Testis (tissue), 3 donors: Measurements from ENCODE around the gene NCOR1. TPM values are rescaled to one million over a fixed set of nuclear protein-coding genes. Genes with fewer than 3 reads are reported as not detected.

ENCODE experiments used
- DNase-seq: peaks from one replicate; pipeline ENCODE4 v3.0.0-alpha.2; 2019
- H3K27ac ChIP-seq, 2 donors: fragments of 200-600 bp; sonication (generic); one replicate each; pipeline ENCODE4 v1.5.1; 2019
- H3K27me3 ChIP-seq: fragments of 200-600 bp; sonication (generic); one replicate; pipeline ENCODE4 v1.5.1; 2019
- H3K36me3 ChIP-seq: fragments of 200-600 bp; sonication (generic); one replicate; pipeline ENCODE4 v1.5.1; 2017; ENCODE audit warnings: low read depth; ENCODE audit errors: missing control alignments
- H3K4me1 ChIP-seq: fragments of 200-600 bp; sonication (generic); one replicate; pipeline ENCODE4 v1.5.1; 2019
- H3K4me3 ChIP-seq, 2 donors: fragments of 200-600 bp; sonication (generic); one replicate each; pipeline ENCODE4 v1.5.1; 2017 to 2019
- H3K9me3 ChIP-seq: fragments of 200-600 bp; sonication (generic); one replicate; pipeline ENCODE4 v1.5.1; 2017
- POLR2A ChIP-seq: fragments of 450-650 bp; IDR thresholded peaks from one replicate; pipeline ENCODE4 v1.6.1; 2017; ENCODE audit warnings: antibody characterized with exemption, mild to moderate bottlenecking, moderate library complexity
- WGBS, 2 donors: methylation state at CpG; one replicate each; pipeline ENCODE4 v1.1.5; 2018; 5-methylcytosine and 5-hydroxymethylcytosine counted together
- intact Hi-C: fragments of 100-400 bp; cut with DNase I; formaldehyde crosslinking; loops from one replicate; pipeline ENCODE4 v1.15.1; 2023; ENCODE audit warnings: low total_unique reads
- polyA plus RNA-seq: library from polyadenylated mRNA; stranded (reverse); fragments of 350-450 nt; fragmentation: Illumina TruSeq; extraction: RNeasy Lipid Tissue Mini Kit (QIAGEN cat#74804); gene quantifications from one replicate; pipeline ENCODE4 v1.2.3, GENCODE V29; 2014; ENCODE audit warnings: low read depth, low replicate concordance; ENCODE audit not compliant: insufficient read depth
- total RNA-seq, 2 donors: library from RNA; depleted of rRNA; stranded (reverse); fragments of >200 nt; gene quantifications; one replicate each; pipeline ENCODE4 v1.2.3, GENCODE V29; 2016
- TF ChIP-seq, protein P1 (sequence below), 3 experiments: fragments of 450-650 bp in 2 of 3; fragments of 200-600 bp in 1 of 3; sonication (generic) in 1 of 3; IDR thresholded peaks; one replicate each; pipeline ENCODE4 v1.5.1; 2016 to 2019; ENCODE audit warnings: antibody characterized with exemption in 3 of 3, mild to moderate bottlenecking in 2 of 3, moderate library complexity in 1 of 3

Gene NCOR1
- total and polyA plus RNA-seq, 3 donors from 2014 or later, result 88.6 to 281 (median 270) TPM

DNA sequence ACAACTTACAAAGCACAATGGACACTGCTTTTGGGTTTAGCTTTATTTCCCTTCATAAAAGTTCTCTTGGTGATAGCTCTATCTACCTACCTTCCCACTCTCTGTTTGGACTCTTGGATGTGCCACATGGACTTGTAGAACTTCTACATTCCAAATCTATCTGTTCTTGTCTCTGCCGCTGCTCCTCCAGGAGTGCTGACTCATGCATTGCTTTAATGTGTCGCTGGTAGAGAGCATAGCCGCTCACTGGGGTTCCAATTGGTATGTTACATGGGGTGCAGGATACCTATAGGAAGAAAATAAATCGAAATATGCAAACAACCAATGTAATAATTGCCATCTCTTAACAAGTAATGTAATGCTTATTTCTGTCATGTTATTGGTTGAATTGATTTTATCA lies 123.6 kb downstream of the NCOR1 start:
- Histone ChIP-seq H3K27me3 (no peaks in the 10 kb centered on the region), H3K36me3 (no peaks in the 10 kb centered on the region), H3K27ac (no peak overlapping the region), H3K4me1 (no peaks in the 10 kb centered on the region), H3K4me3 (no peak overlapping the region), H3K9me3 (no peaks in the 10 kb centered on the region)
- WGBS, 2 donors, result 93 to 95% methylated on average over 4 of the region's 4 CpGs
- TF ChIP-seq POLR2A, result no peak
- TF ChIP-seq, protein P1, sequence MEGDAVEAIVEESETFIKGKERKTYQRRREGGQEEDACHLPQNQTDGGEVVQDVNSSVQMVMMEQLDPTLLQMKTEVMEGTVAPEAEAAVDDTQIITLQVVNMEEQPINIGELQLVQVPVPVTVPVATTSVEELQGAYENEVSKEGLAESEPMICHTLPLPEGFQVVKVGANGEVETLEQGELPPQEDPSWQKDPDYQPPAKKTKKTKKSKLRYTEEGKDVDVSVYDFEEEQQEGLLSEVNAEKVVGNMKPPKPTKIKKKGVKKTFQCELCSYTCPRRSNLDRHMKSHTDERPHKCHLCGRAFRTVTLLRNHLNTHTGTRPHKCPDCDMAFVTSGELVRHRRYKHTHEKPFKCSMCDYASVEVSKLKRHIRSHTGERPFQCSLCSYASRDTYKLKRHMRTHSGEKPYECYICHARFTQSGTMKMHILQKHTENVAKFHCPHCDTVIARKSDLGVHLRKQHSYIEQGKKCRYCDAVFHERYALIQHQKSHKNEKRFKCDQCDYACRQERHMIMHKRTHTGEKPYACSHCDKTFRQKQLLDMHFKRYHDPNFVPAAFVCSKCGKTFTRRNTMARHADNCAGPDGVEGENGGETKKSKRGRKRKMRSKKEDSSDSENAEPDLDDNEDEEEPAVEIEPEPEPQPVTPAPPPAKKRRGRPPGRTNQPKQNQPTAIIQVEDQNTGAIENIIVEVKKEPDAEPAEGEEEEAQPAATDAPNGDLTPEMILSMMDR (IDR thresholded peaks at IDR 0.05), result no peak
- DNase-seq, result no peak
- intact Hi-C loops, result no loop called here

DNA sequence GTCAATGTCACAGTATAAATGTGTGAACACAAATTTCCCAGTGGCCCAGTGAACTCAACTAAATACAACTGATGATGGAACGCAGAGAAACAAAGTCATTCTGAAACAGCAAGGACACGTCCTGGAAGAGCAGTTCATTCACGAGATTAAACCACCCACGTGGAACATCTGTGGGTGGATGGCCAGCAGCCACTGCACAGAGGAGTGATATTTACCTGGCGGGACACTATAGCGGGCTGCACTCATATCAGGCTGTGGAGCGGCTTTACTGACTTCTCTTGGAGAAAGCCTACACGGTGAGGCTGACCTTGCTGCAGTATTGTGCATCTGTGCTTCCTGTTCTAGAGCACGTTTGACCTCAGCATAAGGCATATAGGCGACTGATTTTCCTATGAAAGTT lies 128.4 kb downstream of the NCOR1 start:
- Histone ChIP-seq H3K27ac (peak overlapping the region in 1 of 2 donors; percentile 20), H3K27me3 (no peaks in the 10 kb centered on the region), H3K4me1 (no peaks in the 10 kb centered on the region), H3K4me3 (no peak overlapping the region), H3K36me3 (no peaks in the 10 kb centered on the region), H3K9me3 (no peaks in the 10 kb centered on the region)
- no peak for DNase-seq
- TF ChIP-seq, protein P1 (IDR thresholded peaks at IDR 0.05), result no peak
- no peak for TF ChIP-seq POLR2A
- intact Hi-C loops, result no loop called here
- 77 to 81% methylated on average over 10 of the region's 10 CpGs for WGBS, 2 donors

DNA sequence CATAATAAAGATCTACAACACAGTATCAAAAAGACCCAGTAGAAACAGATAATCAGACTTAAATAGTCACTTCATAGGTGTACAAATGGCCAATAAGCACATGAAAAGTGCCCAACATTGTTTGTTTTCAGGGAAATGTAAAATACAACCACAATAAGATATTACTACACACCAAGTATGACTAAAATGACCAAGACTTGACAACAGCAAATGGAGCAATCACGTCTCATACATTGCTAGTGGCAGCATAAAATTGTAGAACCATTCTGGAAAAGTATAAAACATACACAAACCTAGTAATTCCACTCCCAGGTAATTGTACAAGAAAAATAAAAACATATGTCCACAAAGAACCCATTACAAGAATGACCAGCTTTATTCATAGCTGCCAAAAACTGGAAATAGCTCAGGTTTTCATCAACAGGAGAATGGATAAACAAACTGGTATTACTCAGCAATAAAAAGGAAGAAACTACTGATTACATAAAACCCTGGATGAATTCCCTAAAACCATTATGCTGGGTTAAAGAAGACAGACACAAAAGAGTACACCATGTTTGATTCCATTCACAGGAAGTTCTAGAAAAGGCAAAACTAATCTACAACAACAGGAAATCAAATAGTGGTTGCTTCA lies 130.2 kb downstream of the NCOR1 start:
- Histone ChIP-seq H3K27me3 (no peaks in the 10 kb centered on the region), H3K36me3 (no peaks in the 10 kb centered on the region), H3K4me3 (no peak overlapping the region), H3K27ac (peak overlapping the region in 1 of 2 donors; percentile 62), H3K4me1 (no peaks in the 10 kb centered on the region), H3K9me3 (no peaks in the 10 kb centered on the region)
- no peak for DNase-seq
- TF ChIP-seq POLR2A, result no peak
- TF ChIP-seq, protein P1 (IDR thresholded peaks at IDR 0.05), result no peak
- intact Hi-C loops, result no loop called here
- WGBS, 2 donors, result 92 to 94% methylated on average over 1 of the region's 1 CpG

DNA sequence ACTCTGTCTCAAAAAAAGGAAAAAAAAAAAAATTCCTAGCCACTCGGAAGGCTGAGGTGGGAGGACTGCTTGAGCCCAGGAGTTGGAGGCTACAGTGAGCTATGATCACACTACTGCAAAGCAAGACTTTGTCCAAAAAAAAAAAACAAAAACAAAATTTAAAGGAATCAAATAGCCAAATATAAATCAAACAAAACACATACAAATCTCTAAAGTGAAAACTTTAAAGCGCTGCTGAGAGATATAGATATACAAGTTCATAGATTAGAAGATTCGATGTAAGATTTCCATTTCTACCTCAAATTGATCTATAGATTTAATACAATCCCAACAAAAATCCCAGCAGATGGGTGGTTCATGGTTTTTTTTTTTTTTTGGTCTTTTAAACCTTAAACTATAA lies 132.1 kb downstream of the NCOR1 start:
- intact Hi-C loops, result no loop called here
- Histone ChIP-seq H3K4me1 (no peaks in the 10 kb centered on the region), H3K27me3 (no peaks in the 10 kb centered on the region), H3K9me3 (no peaks in the 10 kb centered on the region), H3K36me3 (no peaks in the 10 kb centered on the region), H3K4me3 (no peak overlapping the region), H3K27ac (no peak overlapping the region)
- 94 to 95% methylated on average over 3 of the region's 3 CpGs for WGBS, 2 donors
- TF ChIP-seq, protein P1 (IDR thresholded peaks at IDR 0.05), result no peak
- no peak for TF ChIP-seq POLR2A
- no peak for DNase-seq

DNA sequence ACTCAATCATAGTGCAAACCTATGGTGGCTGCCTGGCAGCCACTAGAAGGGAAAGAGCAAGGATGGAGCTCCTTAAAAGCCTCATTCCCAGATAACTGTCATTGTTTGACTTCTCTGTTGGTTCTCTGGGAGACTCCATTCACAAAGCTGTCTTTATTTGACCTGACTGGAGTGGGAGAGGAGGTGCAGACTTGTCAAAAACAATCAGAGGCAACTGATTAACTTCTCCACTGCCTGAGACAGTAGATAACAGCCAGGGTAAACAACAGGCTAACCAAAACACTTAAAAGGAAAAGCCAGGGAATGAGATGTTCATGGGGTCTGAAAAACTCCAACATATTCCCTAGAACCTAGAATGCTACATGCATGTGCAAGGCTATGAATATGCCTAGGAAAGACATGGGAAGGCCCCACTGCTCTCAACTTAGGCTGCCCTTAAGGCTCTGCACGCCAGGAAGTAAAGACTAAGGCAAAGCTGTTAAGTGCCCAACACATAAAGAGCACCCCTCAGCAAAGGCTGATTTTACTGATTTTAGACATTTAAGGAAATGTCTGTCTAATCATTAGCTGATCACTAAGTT lies 133.7 kb downstream of the NCOR1 start:
- TF ChIP-seq POLR2A, result no peak
- TF ChIP-seq, protein P1 (IDR thresholded peaks at IDR 0.05), result no peak
- Histone ChIP-seq H3K4me3 (no peak overlapping the region), H3K27me3 (no peaks in the 10 kb centered on the region), H3K36me3 (no peaks in the 10 kb centered on the region), H3K9me3 (no peaks in the 10 kb centered on the region), H3K4me1 (no peaks in the 10 kb centered on the region), H3K27ac (no peak overlapping the region)
- no peak for DNase-seq
- intact Hi-C loops, result no loop called here
- WGBS, 2 donors, result 100% methylated on average over 1 of the region's 1 CpG
